ENCODE data around the gene PSMA5. TPM values are rescaled to one million over a fixed set of nuclear protein-coding genes. Genes with fewer than 3 reads are reported as not detected.
A peak's percentile ranks its signal among the peaks of the same experiment; 100 is the strongest.

PSMA5 gene
- total RNA-seq, 4 donors from 2014 or later = 25.1 to 35.7 (median 28.0) TPM

DNA sequence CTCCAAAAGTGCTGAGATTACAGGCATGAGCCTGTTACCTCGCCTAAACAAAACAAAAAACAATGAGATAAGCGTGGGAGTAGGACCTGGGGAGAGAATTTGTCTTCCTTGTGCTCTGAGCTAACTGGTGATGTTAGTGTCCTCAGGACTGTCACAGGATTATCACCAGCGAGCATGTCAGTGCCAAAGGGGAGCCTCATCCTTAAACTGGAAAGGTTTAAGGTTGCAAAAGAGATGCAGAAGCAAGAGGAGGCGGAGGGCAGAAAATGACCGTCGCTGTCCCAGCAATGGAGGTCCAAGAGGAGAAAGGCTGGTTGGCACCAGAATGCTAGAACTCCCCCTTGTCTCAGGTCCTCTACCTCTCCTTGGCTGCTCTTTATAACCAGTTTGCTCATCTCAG lies 44.0 kb upstream of the PSMA5 start:
- Histone ChIP-seq H3K4me1 (peaks cover 13 to 15% of the 10 kb centered on the region in 2 donors), H3K27ac (no peak overlapping the region), H3K9me3 (no peaks in the 10 kb centered on the region), H3K27me3 (no peaks in the 10 kb centered on the region), H3K36me3 (no peaks in the 10 kb centered on the region), H3K4me3 (replicated peaks in 1 of 3) (no peak overlapping the region)
- WGBS, 2 donors = 67 to 72% methylated on average over 6 of the region's 6 CpGs
- no peak for TF ChIP-seq POLR2A (IDR thresholded peaks at IDR 0.05)
- TF ChIP-seq, protein P1, sequence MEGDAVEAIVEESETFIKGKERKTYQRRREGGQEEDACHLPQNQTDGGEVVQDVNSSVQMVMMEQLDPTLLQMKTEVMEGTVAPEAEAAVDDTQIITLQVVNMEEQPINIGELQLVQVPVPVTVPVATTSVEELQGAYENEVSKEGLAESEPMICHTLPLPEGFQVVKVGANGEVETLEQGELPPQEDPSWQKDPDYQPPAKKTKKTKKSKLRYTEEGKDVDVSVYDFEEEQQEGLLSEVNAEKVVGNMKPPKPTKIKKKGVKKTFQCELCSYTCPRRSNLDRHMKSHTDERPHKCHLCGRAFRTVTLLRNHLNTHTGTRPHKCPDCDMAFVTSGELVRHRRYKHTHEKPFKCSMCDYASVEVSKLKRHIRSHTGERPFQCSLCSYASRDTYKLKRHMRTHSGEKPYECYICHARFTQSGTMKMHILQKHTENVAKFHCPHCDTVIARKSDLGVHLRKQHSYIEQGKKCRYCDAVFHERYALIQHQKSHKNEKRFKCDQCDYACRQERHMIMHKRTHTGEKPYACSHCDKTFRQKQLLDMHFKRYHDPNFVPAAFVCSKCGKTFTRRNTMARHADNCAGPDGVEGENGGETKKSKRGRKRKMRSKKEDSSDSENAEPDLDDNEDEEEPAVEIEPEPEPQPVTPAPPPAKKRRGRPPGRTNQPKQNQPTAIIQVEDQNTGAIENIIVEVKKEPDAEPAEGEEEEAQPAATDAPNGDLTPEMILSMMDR (IDR thresholded peaks at IDR 0.05) = no peak
- intact Hi-C loops (cut with DNase I) = no loop called here
- no peak for DNase-seq

DNA sequence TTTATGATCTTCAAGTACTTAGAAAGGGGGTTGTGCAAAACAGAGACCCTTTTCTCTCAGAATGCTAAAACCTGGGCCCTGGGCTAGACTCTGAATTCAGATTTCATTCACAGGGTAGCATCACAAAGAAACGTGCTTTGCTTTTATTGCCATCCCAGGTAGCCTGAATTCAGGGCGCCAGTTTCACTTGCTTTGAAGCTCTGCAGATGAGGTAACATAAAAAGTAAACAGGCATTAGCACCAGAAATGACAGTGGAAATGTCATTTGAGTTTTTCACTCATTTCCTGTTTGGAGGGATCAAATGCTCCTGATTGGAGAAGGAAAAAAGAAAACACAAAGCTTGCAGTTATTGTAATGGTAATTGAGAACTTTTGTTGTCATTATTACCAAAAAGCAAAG lies 42.7 kb upstream of the PSMA5 start:
- H3K27ac ChIP-seq = no peak overlapping the region
- no peaks in the 10 kb centered on the region for H3K9me3 ChIP-seq
- WGBS, 2 donors = 31 to 36% methylated on average over 2 of the region's 2 CpGs
- H3K4me3 ChIP-seq (replicated peaks in 1 of 3) = no peak overlapping the region
- no peaks in the 10 kb centered on the region for H3K36me3 ChIP-seq
- H3K4me1 ChIP-seq = peaks cover 15% of the 10 kb centered on the region in 2 donors
- no peak for DNase-seq
- intact Hi-C loops (cut with DNase I) = no loop called here
- H3K27me3 ChIP-seq = no peaks in the 10 kb centered on the region
- TF ChIP-seq, protein P1 (IDR thresholded peaks at IDR 0.05) = no peak
- no peak for TF ChIP-seq POLR2A (IDR thresholded peaks at IDR 0.05)

DNA sequence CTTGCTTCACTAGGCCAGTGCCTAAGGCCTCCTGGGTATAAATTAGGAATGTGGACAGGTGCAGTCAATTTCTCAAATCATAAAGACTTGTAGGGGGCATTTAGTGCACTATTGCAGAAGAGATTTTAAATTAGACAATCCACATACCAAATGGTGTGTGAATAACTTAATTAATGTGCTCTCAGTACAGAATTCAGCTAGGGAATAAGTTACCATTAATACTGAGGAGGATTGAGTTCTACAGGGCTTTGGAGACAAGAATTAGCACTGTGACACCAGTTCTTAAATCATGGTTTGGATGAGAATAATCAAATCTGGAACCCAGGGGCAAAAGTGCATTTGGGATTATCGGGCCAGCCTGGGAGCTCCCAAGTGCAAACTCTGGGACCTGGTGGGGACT lies 41.8 kb upstream of the PSMA5 start:
- TF ChIP-seq, protein P1 (IDR thresholded peaks at IDR 0.05) = no peak
- TF ChIP-seq POLR2A (IDR thresholded peaks at IDR 0.05) = no peak
- intact Hi-C loops (cut with DNase I) = no loop called here
- H3K9me3 ChIP-seq = no peaks in the 10 kb centered on the region
- no peaks in the 10 kb centered on the region for H3K36me3 ChIP-seq
- H3K4me3 ChIP-seq (replicated peaks in 1 of 3) = no peak overlapping the region
- peak overlapping the region in 1 of 3 donors; percentile 4 for H3K27ac ChIP-seq
- 100% methylated on average over 1 of the region's 1 CpG for WGBS, 2 donors
- H3K27me3 ChIP-seq = no peaks in the 10 kb centered on the region
- DNase-seq = no peak
- peaks cover 15% of the 10 kb centered on the region in 2 donors for H3K4me1 ChIP-seq

DNA sequence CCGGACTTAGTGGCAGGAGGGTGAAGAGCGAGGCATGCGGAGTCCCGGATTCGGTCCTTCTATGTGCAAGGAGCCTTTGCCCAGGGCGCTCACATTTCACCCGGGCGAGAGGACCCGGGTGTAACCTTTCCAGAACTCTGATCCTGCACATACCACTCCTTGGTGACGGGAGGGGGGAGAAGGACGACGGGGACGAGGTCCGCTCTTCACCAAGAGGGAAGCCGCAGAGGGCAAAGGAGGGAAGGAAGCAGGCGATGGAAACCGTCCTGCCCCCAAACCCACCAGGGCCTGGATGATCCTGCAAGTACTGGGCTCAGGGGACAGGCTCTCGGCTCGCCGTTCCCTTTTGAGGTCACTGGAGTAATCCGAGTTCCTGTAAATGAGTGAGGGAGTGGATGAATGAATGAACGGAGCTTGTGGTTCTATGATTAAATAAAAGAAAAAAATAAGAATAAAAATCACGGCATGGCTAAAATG lies 41.1 kb upstream of the PSMA5 start:
- peaks cover 15% of the 10 kb centered on the region in 2 donors for H3K4me1 ChIP-seq
- no peaks in the 10 kb centered on the region for H3K9me3 ChIP-seq
- no peaks in the 10 kb centered on the region for H3K36me3 ChIP-seq
- TF ChIP-seq, protein P1 (IDR thresholded peaks at IDR 0.05) = no peak
- TF ChIP-seq POLR2A (IDR thresholded peaks at IDR 0.05) = no peak
- intact Hi-C loops (cut with DNase I) = no loop called here
- H3K4me3 ChIP-seq (replicated peaks in 1 of 3) = peak overlapping the region in 1 of 3 donors; percentile 65
- 16 to 20% methylated on average over 17 to 22 of the region's 23 CpGs for WGBS, 2 donors
- H3K27me3 ChIP-seq = no peaks in the 10 kb centered on the region
- no peak for DNase-seq
- peak overlapping the region in 2 of 3 donors; percentile 43 to 93 for H3K27ac ChIP-seq

DNA sequence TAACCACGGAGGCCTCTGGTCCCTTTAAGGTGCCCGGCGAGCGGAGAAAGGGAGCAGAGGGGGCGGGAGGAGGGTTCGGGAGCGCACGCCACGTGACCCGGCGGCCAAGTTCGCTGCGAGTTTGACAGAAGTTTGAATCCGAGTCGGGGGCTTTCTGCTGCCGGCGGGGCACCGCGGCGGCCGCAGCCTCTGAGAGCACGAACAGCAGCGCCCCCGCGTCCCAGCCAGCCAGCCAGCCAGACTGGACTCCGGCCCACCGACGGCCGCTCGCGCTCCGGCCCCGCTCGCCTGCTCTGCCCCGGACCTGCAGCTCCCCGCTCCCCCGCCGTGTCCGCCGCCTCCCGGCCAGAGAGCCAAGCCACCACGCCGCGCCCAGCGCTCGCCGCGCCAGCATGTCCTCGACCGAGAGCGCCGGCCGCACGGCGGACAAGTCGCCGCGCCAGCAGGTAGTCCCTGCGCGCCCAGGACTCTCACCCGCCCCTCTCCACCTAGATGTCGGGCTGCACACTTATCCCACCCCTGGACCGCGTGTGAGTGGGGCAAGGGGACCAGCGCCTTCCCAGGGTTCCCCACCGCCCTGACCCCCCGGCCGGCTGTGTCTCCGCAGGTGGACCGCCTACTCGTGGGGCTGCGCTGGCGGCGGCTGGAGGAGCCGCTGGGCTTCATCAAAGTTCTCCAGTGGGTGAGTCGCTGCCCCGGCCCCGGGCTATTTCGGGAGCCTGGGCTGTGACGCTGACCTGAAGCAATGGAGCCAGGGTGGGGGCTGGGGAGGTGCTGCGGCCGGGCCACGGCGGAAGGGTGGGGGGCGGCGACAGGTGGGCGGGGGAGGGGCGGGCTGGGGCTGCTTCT lies 40.4 kb upstream of the PSMA5 start, which contains the start of gene SYPL2:
Gene SYPL2, plus strand, starts transcription at position 95 of the 849 bp plus-strand sequence. Its CDS starts 298 bp downstream, at position 393.
- intact Hi-C loops (cut with DNase I) = no loop called here
- TF ChIP-seq, protein P1 (IDR thresholded peaks at IDR 0.05) = peak in 1 of 6 experiments; percentile 2
- peak in 1 of 2 donors; percentile 67 for TF ChIP-seq POLR2A (IDR thresholded peaks at IDR 0.05)
- peak within 1 kb of the TSS; percentile 34 to 69 (median 65) for H3K4me3 ChIP-seq (replicated peaks in 1 of 3)
- no peaks in the 10 kb centered on the region for H3K27me3 ChIP-seq
- H3K27ac ChIP-seq = peak within 1 kb of the TSS; percentile 66 to 93 (median 73)
- H3K4me1 ChIP-seq = peaks cover 15% of the 10 kb centered on the region in 2 donors
- no peaks in the 10 kb centered on the region for H3K36me3 ChIP-seq
- no peaks in the 10 kb centered on the region for H3K9me3 ChIP-seq
- DNase-seq = peak; percentile 81
- WGBS, 2 donors = 0% methylated on average over 5 to 42 of the region's 88 CpGs

Measured in thyroid gland (tissue), 4 donors.